HEK293T (cell line): Measurements from ENCODE around the gene CEP164.

Experiments used
- CTCF ChIA-PET: fragments of 350-600 bp; formaldehyde crosslinking; extraction: SDS; loops from one replicate; lab custom pipeline; 2021; ENCODE audit warnings: antibody characterized with exemption, inconsistent platforms; lab: Yijun Ruan, JAX
- POLR2A ChIA-PET: fragments of 350-600 bp; formaldehyde crosslinking; extraction: SDS; loops from one replicate; lab custom pipeline; 2020; ENCODE audit warnings: antibody characterized with exemption, inconsistent platforms; lab: Yijun Ruan, JAX
- DNase-seq: peaks from one replicate; pipeline ENCODE4 v3.0.0; 2012; ENCODE audit warnings: mixed read lengths; ENCODE audit errors: extremely low spot score
- ARNT ChIP-seq: fragments of 450-650 bp; IDR thresholded peaks from 2 replicates; pipeline ENCODE4 v1.6.1; 2017; ENCODE audit warnings: mild to moderate bottlenecking
- BHLHE40 ChIP-seq: fragments of 450-650 bp; IDR thresholded peaks from 2 replicates; pipeline ENCODE4 v1.6.1; 2016; ENCODE audit warnings: mild to moderate bottlenecking, moderate library complexity, borderline replicate concordance
- CTBP1 ChIP-seq: fragments of 450-650 bp; IDR thresholded peaks from 2 replicates; pipeline ENCODE4 v1.6.1; 2016; ENCODE audit warnings: borderline replicate concordance
- ELF4 ChIP-seq: fragments of 450-650 bp; IDR thresholded peaks from 2 replicates; pipeline ENCODE4 v1.6.1; 2017; ENCODE audit warnings: antibody characterized with exemption
- FOXA1 ChIP-seq: fragments of 450-650 bp; IDR thresholded peaks from 2 replicates; pipeline ENCODE4 v1.6.1; 2016; ENCODE audit warnings: mild to moderate bottlenecking
- FOXK2 ChIP-seq: fragments of 450-650 bp; IDR thresholded peaks from 2 replicates; pipeline ENCODE4 v1.6.1; 2016; ENCODE audit warnings: mild to moderate bottlenecking
- FOXM1 ChIP-seq: fragments of 450-650 bp; IDR thresholded peaks from 2 replicates; pipeline ENCODE4 v1.6.1; 2017; ENCODE audit warnings: mild to moderate bottlenecking, borderline replicate concordance
- HDGF ChIP-seq: fragments of 450-650 bp; IDR thresholded peaks from 2 replicates; pipeline ENCODE4 v1.6.1; 2017; ENCODE audit warnings: antibody characterized with exemption, borderline replicate concordance
- L3MBTL2 ChIP-seq: fragments of 450-650 bp; conservative IDR thresholded peaks from 2 replicates; pipeline ENCODE4 v1.6.1; 2016; ENCODE audit warnings: mild to moderate bottlenecking
- LEF1 ChIP-seq: fragments of 450-650 bp; IDR thresholded peaks from 2 replicates; pipeline ENCODE4 v1.6.1; 2017; ENCODE audit warnings: mild to moderate bottlenecking, borderline replicate concordance
- NFRKB ChIP-seq: fragments of 450-650 bp; IDR thresholded peaks from 2 replicates; pipeline ENCODE4 v1.6.1; 2016; ENCODE audit warnings: mild to moderate bottlenecking, moderate library complexity
- PKNOX1 ChIP-seq: fragments of 450-650 bp; IDR thresholded peaks from 2 replicates; pipeline ENCODE4 v1.6.1; 2016
- SP1 ChIP-seq: fragments of 450-650 bp; IDR thresholded peaks from 2 replicates; pipeline ENCODE4 v1.6.1; 2017
- SUZ12 ChIP-seq: fragments of 450-650 bp; IDR thresholded peaks from 2 replicates; pipeline ENCODE4 v1.6.1; 2016; ENCODE audit warnings: mild to moderate bottlenecking
- TARDBP ChIP-seq: fragments of 450-650 bp; IDR thresholded peaks from 2 replicates; pipeline ENCODE4 v1.6.1; 2016
- ZNF384 ChIP-seq: fragments of 450-650 bp; IDR thresholded peaks from 2 replicates; pipeline ENCODE4 v1.6.1; 2016

The CEP164 gene

GRCh38 chr11:117411736-117412135 is 84.1 kb downstream of the CEP164 start:
- TF ChIP-seq NFRKB: no peak
- TF ChIP-seq BHLHE40: no peak
- no peak for TF ChIP-seq SP1
- no peak for TF ChIP-seq L3MBTL2
- no peak for TF ChIP-seq PKNOX1
- TF ChIP-seq CTBP1: no peak
- no peak for TF ChIP-seq ELF4
- no peak for TF ChIP-seq SUZ12
- TF ChIP-seq TARDBP: no peak
- TF ChIP-seq FOXA1: no peak
- no peak for DNase-seq
- POLR2A ChIA-PET: no interaction called here
- CTCF ChIA-PET: interaction anchor here (0.6 to 1.0 kb wide), 2 partner anchors 14 to 21 kb away, joined by 3 to 9 read pairs; no protein-coding TSS in a partner anchor

- ChIA-PET POLR2A (no interaction called here), CTCF (interaction anchor here (0.6 kb wide), 1 partner anchor 20 kb away, joined by 9 read pairs; no protein-coding TSS in a partner anchor)
- DNase-seq: no peak
- TF ChIP-seq SP1 (no peak), FOXK2 (no peak), ARNT (no peak), SUZ12 (no peak), TARDBP (no peak), FOXA1 (no peak)
Measured at GRCh38 chr11:117412176-117412575, 84.5 kb downstream of the CEP164 start.

GRCh38 chr11:117412653-117413275 is 85.1 kb downstream of the CEP164 start:
- ChIA-PET CTCF (interaction anchor here (1.8 kb wide), 1 partner anchor 13 kb away, joined by 8 read pairs; no protein-coding TSS in a partner anchor), POLR2A (no interaction called here)

GRCh38 chr11:117413616-117414015 is 86.0 kb downstream of the CEP164 start:
- POLR2A ChIA-PET: no interaction called here
- TF ChIP-seq ARNT (no peak), HDGF (no peak), CTBP1 (no peak), PKNOX1 (no peak), BHLHE40 (no peak), FOXA1 (no peak), NFRKB (no peak), FOXK2 (no peak)
- no peak for DNase-seq
- CTCF ChIA-PET: interaction anchor here (1.8 kb wide), 1 partner anchor 12 kb away, joined by 8 read pairs; no protein-coding TSS in a partner anchor

More at GRCh38 chr11:117412653-117413275, 85.1 kb downstream of the CEP164 start:
- DNase-seq: no peak
- TF ChIP-seq SUZ12 (no peak), NFRKB (no peak), FOXK2 (no peak), CTBP1 (no peak), FOXA1 (no peak), ARNT (no peak), HDGF (no peak), SP1 (no peak), BHLHE40 (no peak), FOXM1 (no peak), ZNF384 (no peak), L3MBTL2 (no peak), PKNOX1 (no peak), ELF4 (no peak), TARDBP (no peak), LEF1 (no peak)

- ChIA-PET CTCF (interaction anchor here (1.8 to 2.9 kb wide), 2 partner anchors 11 kb away, joined by 8 to 9 read pairs; no protein-coding TSS in a partner anchor), POLR2A (no interaction called here)
- DNase-seq: no peak
- TF ChIP-seq L3MBTL2: no peak
Measured at GRCh38 chr11:117414724-117415123, 87.1 kb downstream of the CEP164 start.

GRCh38 chr11:117415358-117415896 is 87.8 kb downstream of the CEP164 start:
- DNase-seq: no peak
- no peak for TF ChIP-seq BHLHE40
- TF ChIP-seq SUZ12: no peak
- TF ChIP-seq CTBP1: no peak
- no peak for TF ChIP-seq SP1
- no peak for TF ChIP-seq NFRKB
- TF ChIP-seq ZNF384: no peak
- no peak for TF ChIP-seq FOXM1
- no peak for TF ChIP-seq ELF4
- no peak for TF ChIP-seq L3MBTL2
- TF ChIP-seq TARDBP: no peak
- TF ChIP-seq LEF1: no peak
- no peak for TF ChIP-seq FOXA1
- TF ChIP-seq PKNOX1: no peak
- TF ChIP-seq FOXK2: no peak
- no peak for TF ChIP-seq HDGF
- no peak for TF ChIP-seq ARNT
- CTCF ChIA-PET: interaction anchor here (2.9 kb wide), 1 partner anchor 11 kb away, joined by 9 read pairs; no protein-coding TSS in a partner anchor
- POLR2A ChIA-PET: no interaction called here
